CD14-positive monocyte (primary cell): ENCODE data around the gene MYO3B. TPM values are rescaled to one million over a fixed set of nuclear protein-coding genes. Genes with fewer than 3 reads are reported as not detected.

Experiments
- DNase-seq, 3 donors: peaks; one replicate each; pipeline ENCODE4 v3.0.0-alpha.2; 2011 to 2022
- H2AFZ ChIP-seq: 2 replicates; pipeline ENCODE4 v1.6.0; 2012; ENCODE audit warnings: mild to moderate bottlenecking, low read depth, low read length, inconsistent platforms; ENCODE audit not compliant: insufficient read depth, poor library complexity, severe bottlenecking
- H3K27ac ChIP-seq, 2 donors: 1 replicate in 1 of 2; 2 replicates in 1 of 2; pipeline ENCODE4 v1.5.1; 2012 to 2013; ENCODE audit warnings: low read length in 2 of 2, control low read depth in 1 of 2, inconsistent platforms in 1 of 2, low read depth in 1 of 2, mild to moderate bottlenecking in 1 of 2
- H3K27me3 ChIP-seq, 2 donors: one replicate each; pipeline versions ENCODE4 v1.6.0 to v1.6.1; 2011 to 2013; ENCODE audit warnings: low read length in 2 of 2; ENCODE audit not compliant: control insufficient read depth in 2 of 2, insufficient read depth in 2 of 2
- H3K36me3 ChIP-seq, 2 donors: replicated peaks in 1 of 2; 1 replicate in 1 of 2; 2 replicates in 1 of 2; pipeline versions ENCODE4 v1.5.1 to v1.6.1; 2012 to 2013; ENCODE audit warnings: low read length in 2 of 2, control low read depth in 1 of 2, inconsistent platforms in 1 of 2, mild to moderate bottlenecking in 1 of 2; ENCODE audit not compliant: insufficient read depth in 2 of 2, control insufficient read depth in 1 of 2
- H3K4me1 ChIP-seq, 2 donors: 1 replicate in 1 of 2; 2 replicates in 1 of 2; pipeline versions ENCODE4 v1.5.1 to v1.6.1; 2012 to 2013; ENCODE audit warnings: low read length in 2 of 2, control low read depth in 1 of 2, inconsistent platforms in 1 of 2, mild to moderate bottlenecking in 1 of 2, moderate library complexity in 1 of 2; ENCODE audit not compliant: insufficient read depth in 2 of 2, control insufficient read depth in 1 of 2
- H3K4me2 ChIP-seq: replicated peaks from 2 replicates; pipeline ENCODE3; 2012; ENCODE audit warnings: low read length, moderate library complexity, mild to moderate bottlenecking; ENCODE audit not compliant: poor library complexity, severe bottlenecking; ENCODE audit errors: extremely low read depth
- H3K4me3 ChIP-seq, 3 experiments: fragments of 200-600 bp in 1 of 3; sonication (generic) in 1 of 3; replicated peaks in 1 of 3; 1 replicate in 2 of 3; 2 replicates in 1 of 3; pipeline ENCODE4 v1.5.1; 2011 to 2013; ENCODE audit warnings: low read length in 3 of 3, mild to moderate bottlenecking in 3 of 3, control low read depth in 2 of 3, low read depth in 2 of 3, inconsistent platforms in 1 of 3, moderate library complexity in 1 of 3
- H3K79me2 ChIP-seq: 2 replicates; pipeline ENCODE4 v1.6.0; 2012; ENCODE audit warnings: mild to moderate bottlenecking, control low read depth, inconsistent platforms, low read length, moderate library complexity; ENCODE audit not compliant: insufficient read depth
- H3K9ac ChIP-seq: 2 replicates; pipeline ENCODE4 v1.6.0; 2017; ENCODE audit warnings: low read length, mild to moderate bottlenecking; ENCODE audit not compliant: insufficient read depth, poor library complexity, severe bottlenecking
- H3K9me3 ChIP-seq, 2 donors: replicated peaks in 1 of 2; 1 replicate in 1 of 2; 2 replicates in 1 of 2; pipeline versions ENCODE4 v1.5.1 to v1.6.1; 2012 to 2013; ENCODE audit warnings: low read length in 2 of 2, control low read depth in 1 of 2; ENCODE audit not compliant: control insufficient read depth in 1 of 2, insufficient read depth in 1 of 2
- H4K20me1 ChIP-seq: 2 replicates; pipeline ENCODE4 v1.6.0; 2012; ENCODE audit warnings: mild to moderate bottlenecking, low read length, control low read depth, moderate library complexity; ENCODE audit not compliant: insufficient read depth
- H3K27ac Mint-ChIP-seq, 7 donors: one replicate each; pipeline ENCODE4 v1.8.0; 2020; ENCODE audit warnings: mild to moderate bottlenecking in 7 of 7, mixed read lengths in 7 of 7, moderate library complexity in 6 of 7, inconsistent platforms in 2 of 7
- H3K27me3 Mint-ChIP-seq, 3 donors: one replicate each; pipeline ENCODE4 v1.8.0; 2021 to 2022; ENCODE audit warnings: low read depth in 3 of 3, mild to moderate bottlenecking in 3 of 3, mixed read lengths in 3 of 3, moderate library complexity in 3 of 3, inconsistent platforms in 1 of 3
- H3K36me3 Mint-ChIP-seq, 2 donors: one replicate each; pipeline ENCODE4 v1.8.0; 2020; ENCODE audit warnings: mixed read lengths in 2 of 2, inconsistent platforms in 1 of 2, mild to moderate bottlenecking in 1 of 2
- H3K4me1 Mint-ChIP-seq: one replicate; pipeline ENCODE4 v1.8.0; 2020; ENCODE audit warnings: mild to moderate bottlenecking, mixed read lengths
- H3K4me3 Mint-ChIP-seq, 2 donors: one replicate each; pipeline ENCODE4 v1.8.0; 2020; ENCODE audit warnings: mild to moderate bottlenecking in 2 of 2, mixed read lengths in 2 of 2, moderate library complexity in 1 of 2
- H3K9me3 Mint-ChIP-seq, 7 donors: one replicate each; pipeline ENCODE4 v1.8.0; 2020 to 2022; ENCODE audit warnings: mixed read lengths in 7 of 7, mild to moderate bottlenecking in 6 of 7, moderate library complexity in 6 of 7, inconsistent platforms in 2 of 7
- CTCF ChIP-seq: fragments of 200-600 bp; IDR thresholded peaks from one replicate; pipeline ENCODE4 v1.8.0; 2022; ENCODE audit warnings: antibody characterized with exemption, mild to moderate bottlenecking
- WGBS: methylation state at CpG from one replicate; pipeline ENCODE4 v1.1.5; 2013; ENCODE audit warnings: missing lambda C conversion rate; ENCODE audit not compliant: insufficient coverage; 5-methylcytosine and 5-hydroxymethylcytosine counted together
- intact Hi-C, 2 donors: fragments of 100-400 bp; cut with micrococcal nuclease; formaldehyde crosslinking; loops; one replicate each; pipeline versions ENCODE4 v1.15.0 to v1.15.1; 2023
- polyA plus RNA-seq, 3 donors: library from polyadenylated mRNA; depleted of rRNA in 1 of 3; unstranded in 2 of 3; stranded (reverse) in 1 of 3; fragments of 300-500 nt in 2 of 3; fragments of >200 nt in 1 of 3; fragmentation: Illumina TruSeq in 2 of 3; gene quantifications; 1 replicate in 2 of 3; 2 replicates in 1 of 3; pipeline ENCODE4 v1.2.3, GENCODE V29; 2012 to 2021

Gene MYO3B
- polyA plus RNA-seq, 3 donors: not detected

GRCh38 chr2:170267071-170267470, 89.1 kb downstream of the MYO3B start:
- H3K9me3 Mint-ChIP-seq: peaks cover 13 to 22% (median 17%) of the 10 kb centered on the region in 7 donors
- no peak for DNase-seq
- no peaks in the 10 kb centered on the region for H3K36me3 Mint-ChIP-seq
- Histone ChIP-seq H3K27ac (no peak overlapping the region), H3K9ac (no peak overlapping the region), H3K4me3 (no peak overlapping the region), H2AFZ (no peak overlapping the region), H3K4me2 (no peak overlapping the region), H3K9me3 (peaks cover 0 to 10% of the 10 kb centered on the region in 2 donors), H3K4me1 (no peaks in the 10 kb centered on the region), H3K27me3 (no peaks in the 10 kb centered on the region), H4K20me1 (no peaks in the 10 kb centered on the region), H3K36me3 (no peaks in the 10 kb centered on the region), H3K79me2 (no peaks in the 10 kb centered on the region)
- intact Hi-C loops: no loop called here
- TF ChIP-seq CTCF: no peak
- H3K4me3 Mint-ChIP-seq: no peak overlapping the region
- no peaks in the 10 kb centered on the region for H3K4me1 Mint-ChIP-seq
- no peak overlapping the region for H3K27ac Mint-ChIP-seq
- peaks cover 1 to 4% (median 2%) of the 10 kb centered on the region in 3 donors for H3K27me3 Mint-ChIP-seq

- Mint-ChIP-seq H3K27me3 (peaks cover 2 to 5% (median 5%) of the 10 kb centered on the region in 3 donors), H3K4me1 (no peaks in the 10 kb centered on the region), H3K4me3 (no peak overlapping the region), H3K36me3 (no peaks in the 10 kb centered on the region), H3K27ac (no peak overlapping the region), H3K9me3 (peaks cover 0 to 3% (median 0%) of the 10 kb centered on the region in 7 donors)
- WGBS: 66% methylated on average over 3 of the region's 6 CpGs
- no peaks in the 10 kb centered on the region for H3K36me3 ChIP-seq
- H4K20me1 ChIP-seq: no peaks in the 10 kb centered on the region
- no peak overlapping the region for H3K9ac ChIP-seq
- intact Hi-C loops: no loop called here
- no peak overlapping the region for H2AFZ ChIP-seq
- no peak for TF ChIP-seq CTCF
- H3K4me3 ChIP-seq: no peak overlapping the region
- no peak overlapping the region for H3K27ac ChIP-seq
- H3K4me2 ChIP-seq: no peak overlapping the region
- DNase-seq: no peak
- no peaks in the 10 kb centered on the region for H3K9me3 ChIP-seq
- H3K79me2 ChIP-seq: no peaks in the 10 kb centered on the region
- H3K4me1 ChIP-seq: no peaks in the 10 kb centered on the region
- no peaks in the 10 kb centered on the region for H3K27me3 ChIP-seq
Measured at GRCh38 chr2:170270278-170270864, 92.4 kb downstream of the MYO3B start.
